DOHH2 (cell line): Measurements from ENCODE around the gene TMEM30B.
"Not testable (repeated sequence)": the region's sequence is repeated elsewhere in the genome, so short reads cannot be mapped to it uniquely, and the experiment has no call there.

Experiments
- H3F3A ChIP-seq: fragments of 200-600 bp; sonication (generic), shearing (Covaris generic); 2 replicates; pipeline ENCODE4 v1.6.0; 2016; ENCODE audit warnings: antibody characterized with exemption, mild to moderate bottlenecking; ENCODE audit not compliant: control insufficient read depth, insufficient read depth
- H3K27ac ChIP-seq: fragments of 200-600 bp; sonication (generic); 2 replicates; pipeline ENCODE4 v1.5.1; 2014; ENCODE audit warnings: low read depth, mild to moderate bottlenecking, low read length, moderate library complexity
- H3K27me3 ChIP-seq: fragments of 200-600 bp; sonication (generic); 2 replicates; pipeline ENCODE4 v1.6.1; 2014; ENCODE audit warnings: mild to moderate bottlenecking, low read length, mixed read lengths; ENCODE audit not compliant: control insufficient read depth
- H3K36me3 ChIP-seq: fragments of 200-600 bp; sonication (generic); 2 replicates; pipeline ENCODE4 v1.6.1; 2014; ENCODE audit warnings: mild to moderate bottlenecking, low read length, moderate library complexity, mixed read lengths; ENCODE audit not compliant: control insufficient read depth
- H3K4me1 ChIP-seq: fragments of 200-600 bp; sonication (generic); 2 replicates; pipeline ENCODE4 v1.6.1; 2014; ENCODE audit warnings: mild to moderate bottlenecking, low read length, mixed read lengths; ENCODE audit not compliant: control insufficient read depth
- H3K4me2 ChIP-seq: fragments of 200-600 bp; sonication (generic); 2 replicates; pipeline ENCODE4 v1.6.0; 2014; ENCODE audit warnings: mild to moderate bottlenecking, low read length, moderate library complexity
- H3K4me3 ChIP-seq: fragments of 200-600 bp; sonication (generic); 2 replicates; pipeline ENCODE4 v1.5.1; 2014; ENCODE audit warnings: mild to moderate bottlenecking, low read length, mixed read lengths
- H3K79me2 ChIP-seq: fragments of 200-600 bp; sonication (generic); 2 replicates; pipeline ENCODE4 v1.6.1; 2014; ENCODE audit warnings: mild to moderate bottlenecking, low read length, mixed read lengths; ENCODE audit not compliant: control insufficient read depth
- H3K9me2 ChIP-seq: fragments of 200-600 bp; sonication (generic); replicated peaks from 2 replicates; pipeline ENCODE4 v1.6.1; 2014; ENCODE audit warnings: mild to moderate bottlenecking, low read length, mixed read lengths; ENCODE audit not compliant: control insufficient read depth
- H3K9me3 ChIP-seq: fragments of 200-600 bp; sonication (generic); 2 replicates; pipeline ENCODE4 v1.6.1; 2014; ENCODE audit warnings: antibody characterized with exemption, low read length, mixed read lengths; ENCODE audit not compliant: control insufficient read depth, insufficient read depth
- H4K20me1 ChIP-seq: fragments of 200-600 bp; sonication (generic); 2 replicates; pipeline ENCODE4 v1.6.0; 2014; ENCODE audit warnings: low read depth, mild to moderate bottlenecking, antibody characterized with exemption, low read length, moderate library complexity; ENCODE audit not compliant: control insufficient read depth, insufficient read depth
- EZH2phosphoT487 ChIP-seq: fragments of 200-600 bp; sonication (generic); IDR thresholded peaks from 2 replicates; pipeline ENCODE4 v1.6.1; 2017; ENCODE audit warnings: borderline replicate concordance, mild to moderate bottlenecking, antibody characterized with exemption, low read length, moderate library complexity, mixed read lengths
- TF ChIP-seq, protein P1 (sequence below): fragments of 200-600 bp; sonication (generic); IDR thresholded peaks from one replicate; pipeline ENCODE4 v1.5.1; 2014; ENCODE audit warnings: antibody characterized with exemption, mild to moderate bottlenecking, low read depth, low read length; ENCODE audit not compliant: poor library complexity, severe bottlenecking

The TMEM30B gene

GRCh38 chr14:61319706-61320105 is 38.6 kb upstream of the TMEM30B start:
- Histone ChIP-seq H3K4me3 (no peak overlapping the region), H3K4me1 (no peaks in the 10 kb centered on the region), H3K27ac (no peak overlapping the region), H3K9me3 (peaks cover 4% of the 10 kb centered on the region; the same call in 1 of the 2 replicates), H3K4me2 (no peak overlapping the region), H3K27me3 (peaks cover 16% of the 10 kb centered on the region; the same call in 1 of the 2 replicates), H3K79me2 (no peaks in the 10 kb centered on the region), H3K36me3 (no peaks in the 10 kb centered on the region), H4K20me1 (no peaks in the 10 kb centered on the region), H3F3A (no peaks in the 10 kb centered on the region), H3K9me2 (no peaks in the 10 kb centered on the region)
- no peak for TF ChIP-seq EZH2phosphoT487
- TF ChIP-seq, protein P1, sequence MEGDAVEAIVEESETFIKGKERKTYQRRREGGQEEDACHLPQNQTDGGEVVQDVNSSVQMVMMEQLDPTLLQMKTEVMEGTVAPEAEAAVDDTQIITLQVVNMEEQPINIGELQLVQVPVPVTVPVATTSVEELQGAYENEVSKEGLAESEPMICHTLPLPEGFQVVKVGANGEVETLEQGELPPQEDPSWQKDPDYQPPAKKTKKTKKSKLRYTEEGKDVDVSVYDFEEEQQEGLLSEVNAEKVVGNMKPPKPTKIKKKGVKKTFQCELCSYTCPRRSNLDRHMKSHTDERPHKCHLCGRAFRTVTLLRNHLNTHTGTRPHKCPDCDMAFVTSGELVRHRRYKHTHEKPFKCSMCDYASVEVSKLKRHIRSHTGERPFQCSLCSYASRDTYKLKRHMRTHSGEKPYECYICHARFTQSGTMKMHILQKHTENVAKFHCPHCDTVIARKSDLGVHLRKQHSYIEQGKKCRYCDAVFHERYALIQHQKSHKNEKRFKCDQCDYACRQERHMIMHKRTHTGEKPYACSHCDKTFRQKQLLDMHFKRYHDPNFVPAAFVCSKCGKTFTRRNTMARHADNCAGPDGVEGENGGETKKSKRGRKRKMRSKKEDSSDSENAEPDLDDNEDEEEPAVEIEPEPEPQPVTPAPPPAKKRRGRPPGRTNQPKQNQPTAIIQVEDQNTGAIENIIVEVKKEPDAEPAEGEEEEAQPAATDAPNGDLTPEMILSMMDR = no peak

DNA sequence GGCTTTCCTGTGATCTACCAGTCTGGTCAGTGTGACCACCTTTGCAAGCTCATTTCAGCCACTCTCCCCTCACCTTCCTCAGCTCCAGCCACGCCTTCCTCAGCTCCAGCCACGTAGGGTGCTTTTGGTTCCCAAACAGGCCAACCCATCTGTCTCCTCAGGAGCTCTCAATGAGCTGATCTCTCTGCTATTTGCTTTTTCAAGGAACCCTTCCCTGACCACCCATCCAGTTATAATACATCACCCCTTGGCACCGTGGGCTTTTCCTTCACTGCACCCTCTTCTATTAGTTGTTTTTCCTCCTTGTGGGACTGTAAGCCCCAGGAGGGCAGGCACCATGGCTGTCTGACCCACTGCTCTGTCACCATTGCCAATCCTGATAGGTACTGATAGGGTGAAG is 37.9 kb upstream of the TMEM30B start:
- Histone ChIP-seq H3K36me3 (no peaks in the 10 kb centered on the region), H3K4me3 (no peak overlapping the region), H3F3A (no peaks in the 10 kb centered on the region), H3K9me2 (no peaks in the 10 kb centered on the region), H4K20me1 (no peaks in the 10 kb centered on the region), H3K79me2 (no peaks in the 10 kb centered on the region), H3K27me3 (peaks cover 16% of the 10 kb centered on the region; the same call in 1 of the 2 replicates), H3K4me2 (no peak overlapping the region), H3K27ac (no peak overlapping the region), H3K4me1 (no peaks in the 10 kb centered on the region), H3K9me3 (peaks cover 4% of the 10 kb centered on the region; the same call in 1 of the 2 replicates)
- TF ChIP-seq, protein P1 = no peak
- TF ChIP-seq EZH2phosphoT487 = no peak

DNA sequence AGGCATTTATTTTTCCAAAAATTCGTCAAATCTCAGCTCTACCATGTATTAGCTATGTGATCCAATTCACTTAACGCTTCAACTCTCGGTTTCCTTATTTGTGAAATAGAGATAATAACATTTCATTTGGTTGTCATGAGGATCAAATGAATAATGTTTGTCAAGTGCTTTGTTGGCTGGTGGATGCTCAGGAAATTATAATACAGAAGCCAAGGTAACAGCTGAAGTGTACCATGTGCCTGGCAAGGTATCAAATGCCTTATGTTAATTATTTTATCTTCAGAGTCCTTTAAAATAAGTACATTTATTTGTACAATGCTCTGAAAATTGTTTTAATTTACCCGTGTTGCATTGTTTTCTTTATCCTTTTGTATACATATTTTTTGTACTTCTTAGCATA is 34.2 kb upstream of the TMEM30B start:
- Histone ChIP-seq H3F3A (no peaks in the 10 kb centered on the region), H3K27me3 (0 out of 2 replicates have a peak, but pooled peaks cover 3% of the 10 kb centered on the region), H3K9me3 (peaks cover 6% of the 10 kb centered on the region), H3K4me3 (no peak overlapping the region), H3K4me1 (no peaks in the 10 kb centered on the region), H4K20me1 (no peaks in the 10 kb centered on the region), H3K9me2 (no peaks in the 10 kb centered on the region), H3K36me3 (no peaks in the 10 kb centered on the region), H3K4me2 (no peak overlapping the region), H3K79me2 (no peaks in the 10 kb centered on the region), H3K27ac (no peak overlapping the region)
- TF ChIP-seq, protein P1 = no peak
- no peak for TF ChIP-seq EZH2phosphoT487

GRCh38 chr14:61308701-61309100 is 27.6 kb upstream of the TMEM30B start:
- H3K9me2 ChIP-seq, H3K27ac ChIP-seq: not testable (repeated sequence)

More at GRCh38 chr14:61308701-61309100, 27.6 kb upstream of the TMEM30B start:
- not testable (repeated sequence) for H3F3A ChIP-seq, H4K20me1 ChIP-seq, H3K4me2 ChIP-seq, H3K79me2 ChIP-seq, H3K4me3 ChIP-seq, H3K36me3 ChIP-seq, H3K4me1 ChIP-seq, H3K27me3 ChIP-seq
- H3K9me3 ChIP-seq = peaks cover 13% of the 10 kb centered on the region
